Epithelial cell of prostate (primary cell): ENCODE results near the gene DYRK1A.
"Not testable (repeated sequence)": the region's sequence is repeated elsewhere in the genome, so short reads cannot be mapped to it uniquely, and the experiment has no call there.

Experiments
- DNase-seq: peaks from one replicate; pipeline ENCODE4 v3.0.0-alpha.2; 2011; ENCODE audit warnings: low read depth, low spot score
- H3K27ac ChIP-seq: fragments of 450-650 bp; 2 replicates; pipeline ENCODE4 v1.5.1; 2017; ENCODE audit warnings: mild to moderate bottlenecking

The DYRK1A gene

DNA sequence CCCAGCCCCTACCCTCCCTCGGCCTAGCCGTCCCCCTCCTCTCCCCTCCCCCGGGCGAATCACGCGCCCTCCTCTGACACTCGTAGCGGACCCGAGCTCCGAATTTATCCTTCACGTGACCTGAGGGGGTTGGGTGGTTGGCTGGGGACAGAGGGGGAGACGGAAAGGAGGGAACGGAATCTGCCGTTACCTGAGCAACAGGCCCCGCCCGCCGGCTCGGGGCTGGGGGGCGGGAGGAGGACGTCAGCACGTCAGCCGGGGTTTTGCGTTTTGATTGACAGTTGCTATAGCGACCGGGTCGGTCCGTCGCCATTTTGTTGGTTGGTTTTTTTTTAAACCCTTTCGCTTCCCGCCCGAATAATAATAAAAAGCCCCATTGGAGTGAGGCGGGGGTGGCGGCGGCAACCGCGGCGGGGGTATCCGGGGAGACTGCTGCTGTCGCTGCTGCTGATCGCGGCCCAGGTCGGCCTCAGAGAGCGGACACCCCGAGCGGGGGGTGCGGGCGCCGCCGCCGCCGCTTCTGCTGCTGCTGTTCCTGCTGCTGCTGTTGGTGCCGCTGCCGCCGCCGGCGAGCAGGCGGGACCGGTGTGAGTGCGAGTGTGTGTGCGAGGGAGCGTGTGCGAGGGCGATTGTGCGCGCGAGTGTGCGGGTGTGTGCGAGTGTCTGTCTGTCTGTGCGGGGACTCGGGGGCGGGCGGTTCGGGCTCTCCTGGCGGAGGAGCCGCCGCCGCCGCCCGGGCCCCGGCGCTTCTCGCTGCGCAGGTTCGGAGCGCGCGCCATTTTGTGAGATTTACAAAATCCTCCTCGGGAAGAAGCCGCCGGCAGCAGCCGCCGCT, at the start of gene DYRK1A:
TSS of gene DYRK1A (plus strand) at position 292 of the 835 bp plus-strand sequence. CDS start 53,602 bp downstream, outside the sequence.
- peak; percentile 95 for DNase-seq

DNA sequence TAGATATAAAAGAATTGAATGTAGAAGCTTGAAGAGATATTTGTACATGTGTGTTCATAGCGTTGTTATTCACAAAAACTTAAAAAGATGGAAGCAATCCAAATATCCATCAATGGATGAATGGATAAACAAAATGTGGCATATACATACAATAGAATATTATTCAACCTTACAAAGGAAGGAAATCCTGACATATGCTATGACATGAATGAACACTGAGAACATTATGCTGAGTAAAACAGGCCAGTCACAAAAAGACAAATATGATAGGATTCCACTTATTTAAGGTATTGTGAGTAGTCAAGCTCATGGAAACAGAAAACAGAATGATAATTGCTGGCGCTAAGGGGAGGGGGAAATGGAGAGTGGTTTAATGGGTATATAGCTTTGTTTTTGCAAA, 47.0 kb upstream of the DYRK1A start:
- H3K27ac ChIP-seq, result no peak overlapping the region

More for the DNA sequence above, at the start of gene DYRK1A:
- peak within 1 kb of the TSS; percentile 97 for H3K27ac ChIP-seq

DNA sequence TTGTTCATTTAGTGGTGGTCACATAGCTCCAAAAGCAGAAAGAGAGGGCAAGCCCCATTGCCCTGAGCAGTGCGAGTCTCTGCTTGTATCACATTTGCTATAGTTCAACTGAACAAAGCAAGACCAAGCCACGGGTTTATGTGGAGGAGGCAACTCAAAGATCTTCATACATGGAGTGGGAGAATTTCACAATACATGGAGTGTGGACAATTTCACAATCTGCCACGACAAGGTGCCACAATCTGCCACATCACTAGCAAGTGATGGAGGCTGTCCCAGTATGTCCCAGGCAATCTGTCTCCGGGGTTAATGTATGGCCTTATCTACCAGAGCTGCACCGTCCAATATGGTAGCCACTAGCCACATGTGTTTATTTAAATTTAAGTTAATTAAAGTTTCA, 44.5 kb upstream of the DYRK1A start:
- H3K27ac ChIP-seq, result no peak overlapping the region
- no peak for DNase-seq

More for the DNA sequence above, 47.0 kb upstream of the DYRK1A start:
- DNase-seq, result no peak

DNA sequence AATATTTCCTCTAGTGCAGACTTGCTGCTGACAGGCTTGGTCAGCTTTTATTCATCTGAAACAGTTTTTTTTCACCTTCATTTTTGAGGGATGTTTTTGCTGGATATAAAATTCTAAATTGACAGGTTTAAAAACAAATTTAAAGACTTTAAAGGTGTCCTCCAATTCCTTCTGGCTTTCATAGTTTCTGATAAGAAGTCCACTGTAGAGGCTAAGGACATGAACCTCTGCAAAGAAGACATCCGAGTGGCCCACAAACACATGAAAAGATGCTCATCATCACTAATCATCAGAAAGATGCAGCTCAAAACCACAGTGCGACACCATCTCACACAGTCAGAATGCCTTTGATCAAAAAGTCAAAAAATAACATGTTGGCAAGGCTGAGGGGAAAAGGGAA, 42.0 kb upstream of the DYRK1A start:
- DNase-seq, result no peak
- H3K27ac ChIP-seq, result no peak overlapping the region

DNA sequence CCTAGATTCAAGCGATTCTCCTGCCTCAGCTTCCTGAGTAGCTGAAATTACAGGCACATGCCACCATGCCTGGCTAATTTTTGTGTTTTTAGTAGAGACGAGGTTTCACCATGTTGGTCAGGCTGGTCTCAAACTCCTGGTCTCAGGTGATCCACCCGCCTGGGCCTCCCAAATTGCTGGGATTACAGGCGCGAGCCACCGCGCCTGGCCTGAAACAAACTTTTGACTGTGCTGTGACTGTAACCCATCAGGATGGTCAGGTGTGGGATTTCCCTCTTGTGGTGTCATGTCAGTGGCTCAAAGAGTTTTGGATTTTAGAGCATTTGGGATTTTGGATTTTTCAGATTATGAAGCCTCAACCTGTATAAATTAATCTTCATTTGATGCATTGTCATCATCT, 38.4 kb upstream of the DYRK1A start:
- H3K27ac ChIP-seq, DNase-seq: not testable (repeated sequence)

DNA sequence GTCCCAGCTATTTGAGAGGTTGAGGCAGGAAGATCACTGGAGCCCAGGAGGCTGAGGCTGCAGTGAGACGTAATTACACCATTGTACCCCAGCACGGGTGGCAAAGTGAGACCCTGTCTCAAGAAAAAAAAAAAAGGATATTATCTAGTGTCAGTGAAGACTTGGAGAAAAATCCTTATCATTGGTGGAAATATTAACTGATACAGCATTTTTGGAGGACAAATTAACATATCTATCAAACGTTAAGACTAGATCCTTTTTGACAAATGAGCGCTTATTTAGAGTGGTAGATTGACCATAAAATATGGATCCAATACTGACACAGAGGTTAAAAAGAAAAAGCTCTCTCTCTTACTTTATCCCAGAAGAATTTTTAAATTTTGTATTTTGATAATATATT, 35.2 kb upstream of the DYRK1A start:
- DNase-seq, result no peak
- no peak overlapping the region for H3K27ac ChIP-seq

DNA sequence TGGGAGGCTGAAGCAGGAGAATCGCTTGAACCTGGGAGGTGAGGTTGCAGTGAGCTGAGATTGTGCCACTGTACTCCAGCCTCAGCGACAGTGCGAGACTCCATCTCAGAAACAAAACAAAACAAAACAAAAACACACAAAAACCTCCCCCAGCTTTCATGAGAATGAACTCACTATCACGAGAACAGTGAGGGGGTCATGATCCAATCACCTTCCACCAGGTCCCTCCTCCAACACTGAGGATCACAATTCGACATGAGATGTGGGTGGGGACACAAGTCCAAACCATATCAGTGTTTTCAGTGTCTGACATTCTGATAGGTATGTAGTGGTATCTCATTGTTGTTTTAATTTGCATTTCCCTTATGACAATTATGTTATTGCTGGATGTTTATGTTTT, 31.5 kb upstream of the DYRK1A start:
- H3K27ac ChIP-seq, result no peak overlapping the region
- DNase-seq, result no peak

DNA sequence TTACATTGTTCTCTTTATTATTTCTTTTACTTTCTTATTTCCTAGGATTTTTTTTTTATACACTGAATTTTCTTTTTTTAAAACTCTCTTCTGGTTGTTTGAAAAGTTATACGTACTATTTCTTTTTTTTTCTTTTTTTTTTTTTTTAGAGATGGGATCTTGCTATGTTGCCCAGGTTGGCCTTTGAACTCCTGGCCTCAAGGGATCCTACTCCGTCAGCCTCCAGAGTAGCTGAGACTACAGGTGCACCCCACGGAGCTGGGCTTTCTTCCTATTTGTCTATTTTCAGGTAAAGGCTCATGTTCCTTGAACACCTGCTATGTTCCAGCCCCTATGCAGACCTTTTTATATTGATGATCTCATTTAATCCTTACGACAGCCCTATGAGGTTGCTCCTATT, 29.4 kb upstream of the DYRK1A start:
- no peak for DNase-seq
- no peak overlapping the region for H3K27ac ChIP-seq

DNA sequence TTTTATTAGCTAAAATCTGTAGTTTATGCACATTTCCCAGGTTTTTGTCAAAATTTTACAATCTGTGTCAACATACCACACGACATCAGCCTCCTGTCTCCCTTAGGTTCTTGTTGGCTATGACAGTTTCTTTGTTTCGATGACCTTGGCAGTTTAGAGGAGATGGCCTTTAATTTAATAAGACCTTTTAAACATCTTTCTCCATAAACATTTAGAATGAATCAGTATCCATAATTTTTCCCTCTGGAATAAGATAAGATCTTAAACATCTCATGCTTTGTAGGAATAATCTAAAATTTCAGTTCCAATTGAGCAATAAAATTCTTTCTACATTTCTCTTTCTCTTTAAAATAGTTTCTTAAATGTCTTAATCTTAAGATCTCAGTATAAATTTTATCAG, 28.7 kb upstream of the DYRK1A start:
- H3K27ac ChIP-seq, result peak overlapping the region; percentile 75
- no peak for DNase-seq

DNA sequence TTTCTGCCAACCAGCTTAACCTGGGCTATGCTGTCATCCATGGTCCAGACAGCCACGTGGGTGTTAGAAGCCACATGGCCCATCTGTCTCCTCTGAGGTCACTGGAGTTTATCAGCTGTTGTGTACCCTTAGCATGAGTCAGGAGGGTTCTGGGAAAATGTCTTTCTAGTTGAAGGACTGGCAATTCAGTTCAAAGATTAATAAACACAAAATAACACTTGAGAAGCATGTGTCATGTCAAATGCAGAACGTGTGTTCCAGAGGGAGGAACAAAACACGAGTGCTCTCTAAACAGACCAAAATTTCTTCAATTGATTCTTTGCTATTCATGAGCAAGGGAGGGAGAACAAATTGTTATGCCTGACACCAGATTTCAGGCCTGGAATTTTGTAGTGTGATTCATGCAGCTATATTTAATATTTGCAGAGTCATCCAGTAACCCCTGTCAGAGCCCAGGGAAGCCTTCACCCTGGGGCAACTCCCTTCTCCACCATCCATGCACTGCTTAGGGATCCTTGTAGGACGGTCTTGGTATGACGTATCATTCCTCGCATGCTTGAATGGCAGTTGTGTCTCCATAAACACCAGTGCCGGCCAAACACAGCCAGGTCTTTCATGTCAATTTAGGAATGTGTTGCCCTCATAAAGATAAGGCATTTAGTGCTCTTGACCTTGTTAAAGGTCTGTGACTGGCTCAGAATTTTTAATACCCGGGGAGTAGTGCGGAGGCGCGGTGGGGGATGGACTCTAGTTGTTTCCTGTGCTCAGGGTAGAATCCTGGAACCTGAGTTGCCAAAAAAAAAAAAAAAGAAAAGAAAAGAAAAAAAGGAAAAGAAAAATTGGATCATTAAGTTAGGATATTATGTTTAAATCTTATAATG, 27.7 kb upstream of the DYRK1A start:
- peak overlapping the region; percentile 75 for H3K27ac ChIP-seq
- peak; percentile 89 for DNase-seq

DNA sequence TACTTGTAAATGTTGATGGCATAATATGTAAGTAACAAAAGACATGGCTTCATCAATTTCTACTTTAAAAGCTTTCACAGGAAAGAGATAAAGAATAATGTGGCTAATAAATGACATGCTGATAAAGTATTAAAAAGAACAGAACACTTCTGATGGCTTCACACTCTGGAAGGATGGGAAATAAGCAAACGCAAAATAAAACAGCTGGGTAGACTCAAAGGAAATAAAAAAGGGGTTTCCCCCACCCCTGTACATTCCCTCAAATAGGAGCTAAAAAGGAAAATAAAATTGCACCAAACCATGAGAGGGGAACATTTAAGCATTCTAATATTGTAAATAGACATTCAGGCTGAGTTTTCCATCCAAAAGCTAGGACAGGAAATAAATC, 27.0 kb upstream of the DYRK1A start:
- DNase-seq, result no peak
- H3K27ac ChIP-seq, result peak overlapping the region; percentile 75

DNA sequence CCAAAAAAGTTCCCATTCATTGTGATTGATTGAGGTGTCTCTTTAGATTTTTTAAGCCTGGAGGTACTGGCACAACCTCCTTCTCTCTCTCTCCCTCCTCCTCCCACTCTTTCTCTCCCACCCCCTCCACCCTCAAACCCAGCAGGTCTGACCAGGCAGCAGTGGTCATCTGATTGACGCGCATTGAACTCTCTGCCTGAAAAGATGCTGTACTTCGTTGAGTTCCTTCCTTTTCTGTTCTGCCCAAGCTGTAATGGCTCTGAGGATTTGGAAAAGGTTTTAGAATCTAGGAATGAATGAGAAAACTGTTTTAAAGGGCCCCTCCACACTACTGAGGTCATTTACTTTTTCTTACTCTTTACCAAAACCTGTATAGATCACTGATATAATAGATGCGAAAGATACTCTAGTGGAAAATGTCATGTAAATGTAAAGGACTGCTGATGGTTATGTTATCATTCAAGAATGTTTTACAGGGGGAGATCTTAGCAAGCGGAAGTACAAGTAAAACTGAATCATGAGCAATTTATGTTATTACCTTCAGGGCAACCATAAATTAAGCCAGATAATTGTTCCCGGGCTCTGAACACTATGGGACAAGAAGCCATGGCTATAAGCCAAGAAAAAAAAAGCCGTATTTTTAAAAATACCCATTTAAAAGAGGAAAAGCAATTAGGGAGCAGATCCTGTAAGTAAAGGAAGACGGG, 25.2 kb upstream of the DYRK1A start:
- no peak for DNase-seq
- peak overlapping the region; percentile 86 for H3K27ac ChIP-seq

DNA sequence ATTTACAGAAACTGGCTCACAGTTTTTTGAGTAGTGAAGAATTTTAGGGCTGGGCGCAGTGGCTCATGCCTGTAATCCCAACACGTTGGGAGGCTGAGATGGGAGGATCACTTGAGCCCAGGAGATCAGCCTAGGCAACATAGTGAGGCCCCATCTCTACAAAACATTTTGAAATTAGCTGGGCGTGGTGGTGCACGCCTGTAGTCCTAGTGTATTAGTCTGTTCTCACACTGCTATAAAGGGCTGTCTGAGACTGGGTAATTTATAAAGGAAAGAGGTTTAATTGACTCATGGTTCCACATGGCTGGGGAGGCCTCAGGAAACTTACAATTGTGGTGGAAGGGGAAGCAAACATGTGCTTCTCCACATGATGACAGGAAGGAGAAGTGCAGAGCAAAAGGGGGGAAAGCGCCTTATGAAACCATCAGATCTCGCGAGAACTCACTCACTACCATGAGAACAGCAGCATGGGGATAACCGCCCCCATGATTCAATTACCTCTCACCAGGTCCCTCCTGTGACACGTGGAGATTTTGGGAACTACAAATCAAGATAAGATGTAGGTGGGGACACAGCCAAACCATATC, 24.4 kb upstream of the DYRK1A start:
- H3K27ac ChIP-seq, result peak overlapping the region; percentile 86
- no peak for DNase-seq

DNA sequence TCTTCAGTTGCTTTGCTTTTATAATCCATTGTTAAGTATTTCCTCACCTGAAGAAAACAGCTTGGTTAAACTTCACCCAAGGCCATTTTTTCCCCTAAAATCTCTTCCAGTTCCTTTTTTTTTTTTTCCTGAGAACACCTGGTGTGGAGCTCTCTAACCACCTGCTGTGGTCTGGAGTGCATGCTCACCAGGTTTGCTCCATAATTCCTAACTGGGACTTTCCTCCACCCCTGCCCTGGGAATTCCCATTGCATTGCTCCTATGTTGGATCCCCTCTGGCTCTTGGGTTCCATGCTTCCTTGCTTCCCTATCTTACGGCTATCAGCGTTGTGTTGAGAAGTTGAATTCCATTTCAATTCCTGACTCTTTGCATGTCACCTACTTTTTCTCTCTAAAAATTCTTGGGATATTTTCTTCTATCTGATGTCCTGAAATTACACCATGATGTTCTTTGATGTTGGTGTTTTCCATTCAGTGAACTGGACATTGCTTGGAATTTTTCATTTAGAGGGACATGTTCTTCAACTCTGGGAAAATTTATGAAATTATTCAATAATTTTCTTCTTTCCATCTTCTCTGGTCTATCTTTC, 19.6 kb upstream of the DYRK1A start:
- no peak for DNase-seq
- no peak overlapping the region for H3K27ac ChIP-seq

DNA sequence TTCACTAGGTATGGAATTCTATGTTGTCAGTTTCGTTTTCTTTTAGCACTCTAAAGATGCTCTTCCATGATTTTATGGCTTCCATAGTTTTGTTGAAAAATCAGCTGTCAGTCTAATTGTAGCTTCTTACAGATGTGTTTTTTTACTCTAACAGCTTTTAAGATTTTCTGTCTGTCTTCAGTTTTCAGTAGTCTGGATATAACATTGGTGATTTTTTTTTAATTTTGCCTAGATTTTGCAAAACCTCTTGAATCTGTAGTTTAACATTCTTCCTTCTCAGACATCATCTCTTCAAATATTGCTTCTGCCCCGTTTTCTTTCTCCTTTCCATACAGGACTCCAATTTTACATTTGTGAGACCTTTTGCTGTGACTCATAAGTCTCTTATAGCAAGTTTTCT, 17.9 kb upstream of the DYRK1A start:
- DNase-seq, result no peak
- H3K27ac ChIP-seq, result no peak overlapping the region

DNA sequence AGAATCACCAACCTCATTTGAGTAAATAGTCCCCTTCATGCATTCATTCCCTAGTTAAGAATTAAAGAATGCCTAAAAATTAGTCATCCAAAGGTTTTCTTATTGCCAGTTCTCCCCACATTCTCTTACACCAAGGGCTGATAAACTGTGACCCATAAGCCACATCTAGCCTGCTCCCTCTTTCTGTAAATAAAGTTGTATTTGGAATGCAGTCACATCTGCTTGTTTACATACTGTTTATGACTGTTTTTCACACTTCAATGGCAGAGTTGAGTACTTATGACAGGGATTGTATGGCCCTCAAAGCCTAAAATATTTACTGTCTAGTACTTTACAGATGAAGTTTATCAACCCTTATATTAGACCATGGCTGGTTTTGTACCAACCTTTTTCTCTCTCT, 16.1 kb upstream of the DYRK1A start:
- no peak for DNase-seq
- peak overlapping the region; percentile 80 for H3K27ac ChIP-seq

DNA sequence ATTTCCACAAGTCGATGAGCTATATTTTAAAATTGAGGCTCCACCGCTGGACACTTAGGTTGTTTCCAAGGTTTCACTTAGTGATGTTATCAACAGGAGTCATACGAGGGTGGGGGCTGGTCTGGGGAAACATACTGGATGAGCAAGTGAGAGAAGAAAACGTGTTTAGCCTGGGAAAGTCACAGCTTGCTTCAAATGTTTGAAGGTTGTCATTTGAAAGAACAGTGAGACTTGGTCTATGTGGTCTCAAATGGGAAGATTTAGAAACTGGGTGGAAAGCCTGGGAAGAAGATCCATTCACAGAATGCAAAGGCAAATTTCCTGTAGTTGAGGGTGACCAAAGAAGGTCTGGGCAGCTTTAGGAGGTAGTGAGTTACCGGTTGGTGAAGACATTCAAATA, 9.9 kb upstream of the DYRK1A start:
- H3K27ac ChIP-seq, result peak overlapping the region; percentile 77
- DNase-seq, result no peak

DNA sequence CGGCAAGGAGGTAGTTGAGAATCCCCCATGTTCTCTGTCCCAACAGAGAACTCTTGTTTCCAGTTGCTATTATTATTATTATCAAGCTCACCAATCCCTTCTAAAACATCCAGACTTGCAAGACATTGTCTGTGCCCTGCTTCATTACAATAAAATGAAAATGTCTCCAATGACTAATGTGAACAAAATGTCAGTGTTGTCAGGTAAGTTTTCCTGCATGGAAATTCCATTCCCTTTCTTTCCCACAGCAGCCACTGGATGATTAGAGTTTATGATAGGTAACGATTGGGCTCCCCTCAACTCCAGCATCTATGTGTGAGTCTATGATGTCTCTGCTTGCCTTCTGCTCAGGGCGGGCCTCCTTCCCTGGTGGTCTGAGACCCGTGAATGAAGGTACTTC, 8.9 kb upstream of the DYRK1A start:
- DNase-seq, result no peak
- H3K27ac ChIP-seq, result peak overlapping the region; percentile 77

DNA sequence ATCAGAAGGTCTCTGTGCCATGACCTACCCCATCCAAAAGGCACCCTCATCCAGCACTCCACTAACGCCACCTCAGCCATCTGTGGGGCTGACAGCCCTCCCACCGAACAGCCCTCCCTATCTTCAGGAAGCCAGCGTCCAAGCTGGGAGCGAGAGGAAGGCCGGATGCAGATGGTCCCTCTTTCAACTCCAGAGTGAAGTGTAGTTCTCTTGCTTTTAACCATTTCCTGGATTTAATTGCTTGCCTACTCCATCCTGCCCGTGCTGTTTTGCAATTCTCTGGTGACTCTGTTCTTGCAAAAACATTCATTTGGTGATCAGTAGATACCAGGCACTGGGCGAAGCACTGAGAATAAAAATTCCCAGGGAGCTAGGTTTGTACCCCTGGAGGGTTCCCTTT, 8.2 kb upstream of the DYRK1A start:
- no peak for DNase-seq
- peak overlapping the region; percentile 77 for H3K27ac ChIP-seq

DNA sequence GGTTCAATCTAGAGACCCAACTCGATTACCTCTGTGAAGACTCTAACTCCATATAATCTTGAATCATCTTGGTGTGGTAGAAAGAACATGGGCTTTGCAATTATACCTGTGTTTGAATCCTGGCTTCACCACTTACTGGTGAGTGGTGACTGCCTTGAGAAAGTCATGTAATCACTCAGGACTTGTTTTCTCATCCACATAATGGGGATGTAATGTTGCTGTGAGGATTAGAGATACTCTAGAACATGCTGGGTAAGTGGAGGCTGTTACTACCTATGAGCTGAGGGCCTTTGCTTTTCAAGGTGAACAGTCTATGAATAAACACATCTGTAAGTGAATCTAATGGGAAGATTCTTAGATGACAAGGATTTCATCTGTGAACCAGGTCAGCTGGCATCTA, 2.6 kb upstream of the DYRK1A start:
- DNase-seq, result no peak
- H3K27ac ChIP-seq, result no peak overlapping the region
